A673 (cell line): ENCODE measurements around the gene BHMT2.

ENCODE experiments used
- EZH2 ChIP-seq: fragments of 200-600 bp; sonication (generic); IDR thresholded peaks from 2 replicates; pipeline ENCODE4 v1.6.1; 2017; ENCODE audit warnings: borderline replicate concordance, low read depth, mild to moderate bottlenecking, mixed read lengths, antibody characterized with exemption, low read length; ENCODE audit not compliant: poor library complexity, severe bottlenecking
- TF ChIP-seq, protein P1 (sequence below): fragments of 300-800, 200-600 bp; sonication (generic); conservative IDR thresholded peaks from 2 replicates; pipeline ENCODE4 v1.5.1; 2017; ENCODE audit warnings: low read depth, mild to moderate bottlenecking, antibody characterized with exemption, low read length, moderate library complexity, mixed read lengths

- TF ChIP-seq, protein P1, sequence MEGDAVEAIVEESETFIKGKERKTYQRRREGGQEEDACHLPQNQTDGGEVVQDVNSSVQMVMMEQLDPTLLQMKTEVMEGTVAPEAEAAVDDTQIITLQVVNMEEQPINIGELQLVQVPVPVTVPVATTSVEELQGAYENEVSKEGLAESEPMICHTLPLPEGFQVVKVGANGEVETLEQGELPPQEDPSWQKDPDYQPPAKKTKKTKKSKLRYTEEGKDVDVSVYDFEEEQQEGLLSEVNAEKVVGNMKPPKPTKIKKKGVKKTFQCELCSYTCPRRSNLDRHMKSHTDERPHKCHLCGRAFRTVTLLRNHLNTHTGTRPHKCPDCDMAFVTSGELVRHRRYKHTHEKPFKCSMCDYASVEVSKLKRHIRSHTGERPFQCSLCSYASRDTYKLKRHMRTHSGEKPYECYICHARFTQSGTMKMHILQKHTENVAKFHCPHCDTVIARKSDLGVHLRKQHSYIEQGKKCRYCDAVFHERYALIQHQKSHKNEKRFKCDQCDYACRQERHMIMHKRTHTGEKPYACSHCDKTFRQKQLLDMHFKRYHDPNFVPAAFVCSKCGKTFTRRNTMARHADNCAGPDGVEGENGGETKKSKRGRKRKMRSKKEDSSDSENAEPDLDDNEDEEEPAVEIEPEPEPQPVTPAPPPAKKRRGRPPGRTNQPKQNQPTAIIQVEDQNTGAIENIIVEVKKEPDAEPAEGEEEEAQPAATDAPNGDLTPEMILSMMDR, result no peak
- TF ChIP-seq EZH2, result no peak
Measured at GRCh38 chr5:79035237-79035636, 34.3 kb upstream of the BHMT2 start.
